ENCODE data around the gene LUC7L3.

LUC7L3 gene

GRCh38 chr17:50692448-50693035 is 26.9 kb upstream of the LUC7L3 start:
- TF ChIP-seq CTCF (conservative IDR thresholded peaks at IDR 0.05), result no peak
- H3K27ac ChIP-seq, result peak overlapping the region; percentile 99

GRCh38 chr17:50693036-50693682 is 26.2 kb upstream of the LUC7L3 start:
- H3K27ac ChIP-seq, result peak overlapping the region; percentile 99
- no peak for TF ChIP-seq CTCF (conservative IDR thresholded peaks at IDR 0.05)

GRCh38 chr17:50696365-50696879 is 23.0 kb upstream of the LUC7L3 start:
- peak overlapping the region; percentile 99 for H3K27ac ChIP-seq
- no peak for TF ChIP-seq CTCF (conservative IDR thresholded peaks at IDR 0.05)

- 0 out of 2 replicates have a peak, but pooled peaks have one; percentile 16 for TF ChIP-seq CTCF (conservative IDR thresholded peaks at IDR 0.05)
- H3K27ac ChIP-seq, result peak overlapping the region; percentile 99
These were observed 22.3 kb upstream of the LUC7L3 start for GRCh38 chr17:50697062-50697461.

GRCh38 chr17:50697663-50698272 is 21.6 kb upstream of the LUC7L3 start:
- TF ChIP-seq CTCF (conservative IDR thresholded peaks at IDR 0.05), result peak; percentile 49
- H3K27ac ChIP-seq, result peak overlapping the region; percentile 99

GRCh38 chr17:50699410-50699809 is 20.0 kb upstream of the LUC7L3 start:
- TF ChIP-seq CTCF (conservative IDR thresholded peaks at IDR 0.05), result no peak
- peak overlapping the region; percentile 99 for H3K27ac ChIP-seq

GRCh38 chr17:50703162-50703561 is 16.2 kb upstream of the LUC7L3 start:
- no peak overlapping the region for H3K27ac ChIP-seq
- no peak for TF ChIP-seq CTCF (conservative IDR thresholded peaks at IDR 0.05)
